Measurements from ENCODE around the gene SERGEF.

DNA sequence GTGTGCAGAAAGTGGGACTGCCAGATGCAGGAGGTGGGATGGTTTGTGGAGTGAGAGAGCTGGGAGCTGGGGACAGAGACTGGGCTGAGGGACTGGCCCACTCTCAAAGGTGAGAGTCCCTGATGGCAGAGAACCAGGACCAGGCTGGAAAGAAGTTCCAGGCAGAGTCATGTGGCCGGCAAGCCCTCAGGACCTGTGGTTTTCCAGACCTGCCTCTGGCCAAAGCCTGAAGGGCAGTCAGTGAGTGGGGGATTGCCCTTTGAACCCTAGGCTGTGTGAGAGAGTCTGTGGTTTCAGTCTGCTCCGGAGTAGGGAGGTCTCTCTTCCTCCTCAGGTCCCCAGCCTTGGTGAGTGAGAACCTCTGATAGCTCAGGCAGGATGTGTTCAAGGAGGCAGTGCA is 261.3 kb downstream of the SERGEF start:
- TF ChIP-seq POLR2AphosphoS5 (IDR thresholded peaks at IDR 0.05; ENCODE audit: low read depth, low read length) = no peak
- no peak for TF ChIP-seq POLR2A (IDR thresholded peaks at IDR 0.05; ENCODE audit: low read depth, low read length)
